CD4-positive, alpha-beta T cell (primary cell): Measurements from ENCODE around the gene ATP4A. TPM values are rescaled to one million over a fixed set of nuclear protein-coding genes. Genes with fewer than 3 reads are reported as not detected.

ENCODE experiments used
- ATAC-seq: fragments of 200-7000 bp; cut with Tn5 transposase; one replicate; pipeline ENCODE4 v1.10.0; 2022; ENCODE audit warnings: mild to moderate bottlenecking; ENCODE audit not compliant: poor library complexity
- CTCF ChIA-PET: fragments of 350-600 bp; sonication (Branson Sonifier 250); formaldehyde crosslinking; loops from one replicate; lab custom pipeline; 2021; ENCODE audit warnings: antibody characterized with exemption, inconsistent platforms; lab: Charles Lee
- POLR2A ChIA-PET: fragments of 350-600 bp; sonication (Branson Sonifier 250); formaldehyde crosslinking; loops from one replicate; lab custom pipeline; 2021; ENCODE audit warnings: antibody characterized with exemption, inconsistent platforms; lab: Charles Lee
- DNase-seq, 14 experiments: peaks; one replicate each; pipeline ENCODE4 v3.0.0-alpha.2; 2013 to 2020; ENCODE audit warnings: mixed read lengths in 2 of 14
- H3K27ac ChIP-seq, 2 donors: one replicate each; pipeline versions ENCODE4 v1.5.1 to v1.7.0; 2013; ENCODE audit warnings: low read length in 2 of 2, low read depth in 1 of 2, mild to moderate bottlenecking in 1 of 2
- H3K27me3 ChIP-seq, 2 experiments: 1 replicate in 1 of 2; 2 replicates in 1 of 2; pipeline versions ENCODE4 v1.6.1 to v1.7.0; 2013; ENCODE audit warnings: low read length in 2 of 2, control low read depth in 1 of 2, mild to moderate bottlenecking in 1 of 2, moderate library complexity in 1 of 2; ENCODE audit not compliant: insufficient read depth in 2 of 2, control insufficient read depth in 1 of 2
- H3K36me3 ChIP-seq: one replicate; pipeline ENCODE4 v1.6.1; 2013; ENCODE audit warnings: low read length, control low read depth; ENCODE audit not compliant: insufficient read depth
- H3K4me1 ChIP-seq: one replicate; pipeline ENCODE4 v1.6.1; 2013; ENCODE audit warnings: low read length, control low read depth; ENCODE audit not compliant: insufficient read depth
- H3K4me3 ChIP-seq: one replicate; pipeline ENCODE4 v1.5.1; 2013; ENCODE audit warnings: mild to moderate bottlenecking, low read length, moderate library complexity
- H3K9me3 ChIP-seq, 2 experiments: 1 replicate in 1 of 2; 2 replicates in 1 of 2; pipeline versions ENCODE4 v1.6.1 to v1.7.0; 2013; ENCODE audit warnings: low read length in 2 of 2, mild to moderate bottlenecking in 2 of 2, control low read depth in 1 of 2, moderate library complexity in 1 of 2; ENCODE audit not compliant: control insufficient read depth in 1 of 2, insufficient read depth in 1 of 2
- H3K27ac Mint-ChIP-seq: one replicate; pipeline ENCODE4 v1.8.0; 2020; ENCODE audit warnings: mixed read lengths
- H3K27me3 Mint-ChIP-seq: one replicate; pipeline ENCODE4 v1.8.0; 2021; ENCODE audit warnings: mixed read lengths
- H3K36me3 Mint-ChIP-seq: one replicate; pipeline ENCODE4 v1.8.0; 2021; ENCODE audit warnings: low read depth, mixed read lengths
- H3K4me1 Mint-ChIP-seq: one replicate; pipeline ENCODE4 v1.8.0; 2021; ENCODE audit warnings: low read depth, mixed read lengths
- H3K4me3 Mint-ChIP-seq: one replicate; pipeline ENCODE4 v1.8.0; 2020; ENCODE audit warnings: mild to moderate bottlenecking, mixed read lengths
- H3K9me3 Mint-ChIP-seq: one replicate; pipeline ENCODE4 v1.8.0; 2020; ENCODE audit warnings: mixed read lengths
- CTCF ChIP-seq: fragments of 200-600 bp; IDR thresholded peaks from one replicate; pipeline ENCODE4 v1.8.0; 2022; ENCODE audit warnings: antibody characterized with exemption, mild to moderate bottlenecking
- intact Hi-C, 2 experiments: fragments of 100-400 bp; cut with DNase I in 1 of 2; cut with micrococcal nuclease in 1 of 2; formaldehyde crosslinking; loops; one replicate each; pipeline versions ENCODE4 v1.15.1 to v1.9.0; 2023 to 2025; cut with DNase I, micrococcal nuclease
- total RNA-seq, 174 experiments: library from RNA in 2 of 174; stranded (reverse) in 2 of 174; gene quantifications; one replicate each; pipeline ENCODE4 v1.2.3 and lab custom pipeline; 2021 to 2026

ATP4A gene
- total RNA-seq, 2 experiments from 2014 or later, result not detected

- Histone ChIP-seq H3K27me3 (peaks cover 0 to 2% of the 10 kb centered on the region in 2 experiments), H3K9me3 (no peaks in the 10 kb centered on the region), H3K4me3 (no peak overlapping the region), H3K27ac (no peak overlapping the region), H3K36me3 (no peaks in the 10 kb centered on the region), H3K4me1 (peaks cover 8% of the 10 kb centered on the region)
- POLR2A ChIA-PET, result no interaction called here
- DNase-seq, result no peak
- no peaks in the 10 kb centered on the region for H3K27me3 Mint-ChIP-seq
- TF ChIP-seq CTCF, result no peak
- H3K4me1 Mint-ChIP-seq, result peaks cover 9% of the 10 kb centered on the region
- no peak overlapping the region for H3K27ac Mint-ChIP-seq
- no peak overlapping the region for H3K4me3 Mint-ChIP-seq
- no peaks in the 10 kb centered on the region for H3K36me3 Mint-ChIP-seq
- intact Hi-C loops, result no loop called here
- no peaks in the 10 kb centered on the region for H3K9me3 Mint-ChIP-seq
- CTCF ChIA-PET, result no interaction called here
- ATAC-seq, result no peak
Observed at GRCh38 chr19:35539850-35540249, 23.6 kb downstream of the ATP4A start.

GRCh38 chr19:35539314-35539713 is 24.1 kb downstream of the ATP4A start:
- no peak overlapping the region for H3K27ac Mint-ChIP-seq

GRCh38 chr19:35534803-35535480 is 28.5 kb downstream of the ATP4A start:
- no peak for TF ChIP-seq CTCF
- Mint-ChIP-seq H3K4me1 (peaks cover 12% of the 10 kb centered on the region), H3K27me3 (peaks cover 31% of the 10 kb centered on the region), H3K4me3 (no peak overlapping the region), H3K27ac (no peak overlapping the region), H3K36me3 (no peaks in the 10 kb centered on the region), H3K9me3 (no peaks in the 10 kb centered on the region)
- DNase-seq (no peak), ATAC-seq (no peak)
- ChIA-PET CTCF (no interaction called here), POLR2A (no interaction called here)
- Histone ChIP-seq H3K36me3 (no peaks in the 10 kb centered on the region), H3K4me1 (peaks cover 14% of the 10 kb centered on the region), H3K27me3 (peaks cover 4 to 5% of the 10 kb centered on the region in 2 experiments), H3K27ac (no peak overlapping the region), H3K9me3 (peaks cover 0 to 5% of the 10 kb centered on the region in 2 experiments), H3K4me3 (no peak overlapping the region)
- intact Hi-C loops, result no loop called here

More at GRCh38 chr19:35539314-35539713, 24.1 kb downstream of the ATP4A start:
- intact Hi-C loops, result no loop called here
- Histone ChIP-seq H3K4me3 (no peak overlapping the region), H3K27me3 (peaks cover 1 to 2% of the 10 kb centered on the region in 2 experiments), H3K27ac (no peak overlapping the region), H3K4me1 (peaks cover 4% of the 10 kb centered on the region), H3K9me3 (no peaks in the 10 kb centered on the region), H3K36me3 (no peaks in the 10 kb centered on the region)
- Mint-ChIP-seq H3K27me3 (no peaks in the 10 kb centered on the region), H3K4me1 (peaks cover 4% of the 10 kb centered on the region), H3K4me3 (no peak overlapping the region), H3K36me3 (no peaks in the 10 kb centered on the region), H3K9me3 (no peaks in the 10 kb centered on the region)
- ChIA-PET POLR2A (no interaction called here), CTCF (no interaction called here)
- ATAC-seq (no peak), DNase-seq (no peak)
- TF ChIP-seq CTCF, result no peak
